HepG2 (cell line): ENCODE measurements around the gene ISLR2. TPM values are rescaled to one million over a fixed set of nuclear protein-coding genes. Genes with fewer than 3 reads are reported as not detected.

Source experiments
- ATAC-seq: fragments of 200-7000 bp; cut with Tn5 transposase; 3 replicates; pipeline ENCODE4 v1.9.1; 2020; ENCODE audit warnings: mild to moderate bottlenecking, moderate library complexity
- BruUV-seq: library from RNA; stranded (reverse); fragments of 400-500 nt; replicated peaks from 2 replicates; lab custom pipeline; 2021; lab: Mats Ljungman, UMichigan
- CTCF ChIA-PET: fragments of 300-600 bp; formaldehyde crosslinking; extraction: SDS; loops from one replicate; lab custom pipeline; 2021; ENCODE audit warnings: low total read pairs, inconsistent platforms, low intra/inter-chr PET ratio; lab: Yijun Ruan, JAX
- POLR2A ChIA-PET: fragments of 350-600 bp; sonication (Branson Sonifier 250); formaldehyde crosslinking; loops from one replicate; lab custom pipeline; 2020; ENCODE audit warnings: antibody characterized with exemption, inconsistent platforms; lab: Yijun Ruan, JAX
- DNase-seq: peaks from one replicate; pipeline ENCODE4 v3.0.0-alpha.2; 2015; ENCODE audit warnings: low spot score
- FAIRE-seq: peaks from 3 replicates; lab custom pipeline; 2011; peaks lifted over from hg19 to GRCh38; lab: Jason Lieb, UNC
- H2AFZ ChIP-seq: one replicate; pipeline ENCODE4 v1.6.1; 2011; ENCODE audit warnings: low read length, inconsistent platforms
- H3K27ac ChIP-seq: fragments of 300-600 bp; 3 replicates; pipeline ENCODE4 v1.8.0; 2011; ENCODE audit warnings: mixed run types, mild to moderate bottlenecking, mixed read lengths, low read length, inconsistent platforms; ENCODE audit not compliant: insufficient read depth; ENCODE audit errors: extremely low read length
- H3K27me3 ChIP-seq, 2 experiments: fragments of 200-600 bp in 1 of 2; 2 replicates in 1 of 2; 3 replicates in 1 of 2; pipeline versions ENCODE4 v1.6.0 to v1.8.0; 2011; ENCODE audit warnings: low read length in 2 of 2, mild to moderate bottlenecking in 2 of 2, moderate library complexity in 2 of 2, inconsistent platforms in 1 of 2; ENCODE audit not compliant: insufficient read depth in 2 of 2, control insufficient read depth in 1 of 2
- H3K36me3 ChIP-seq, 2 experiments: fragments of 200-600 bp in 1 of 2; replicated peaks in 1 of 2; 2 replicates in 1 of 2; 3 replicates in 1 of 2; pipeline versions ENCODE4 v1.5.1 to v1.8.0; 2011; ENCODE audit warnings: low read length in 2 of 2, inconsistent platforms in 1 of 2; ENCODE audit not compliant: insufficient read depth in 2 of 2, control insufficient read depth in 1 of 2
- H3K4me1 ChIP-seq: 2 replicates; pipeline ENCODE4 v1.5.1; 2012; ENCODE audit warnings: low read length, inconsistent platforms; ENCODE audit not compliant: insufficient read depth
- H3K4me2 ChIP-seq: 2 replicates; pipeline ENCODE4 v1.6.0; 2011; ENCODE audit warnings: low read depth, low read length, inconsistent platforms
- H3K4me3 ChIP-seq, 3 experiments: fragments of 200-600 bp in 1 of 3; sonication (generic), shearing (Covaris generic) in 1 of 3; replicated peaks in 1 of 3; 2 replicates each; pipeline ENCODE4 v1.5.1; 2011 to 2016; ENCODE audit warnings: low read length in 3 of 3, inconsistent platforms in 2 of 3, low read depth in 2 of 3, mild to moderate bottlenecking in 2 of 3, control low read depth in 1 of 3, mixed read lengths in 1 of 3; ENCODE audit not compliant: insufficient read depth in 1 of 3
- H3K79me2 ChIP-seq: one replicate; pipeline ENCODE4 v1.6.1; 2011; ENCODE audit warnings: low read length, inconsistent platforms; ENCODE audit not compliant: insufficient read depth
- H3K9ac ChIP-seq: 2 replicates; pipeline ENCODE4 v1.6.0; 2011; ENCODE audit warnings: mild to moderate bottlenecking, low read depth, low read length, inconsistent platforms; ENCODE audit not compliant: insufficient read depth
- H3K9me3 ChIP-seq: 2 replicates; pipeline ENCODE4 v1.5.1; 2012; ENCODE audit warnings: mild to moderate bottlenecking, low read length
- H4K20me1 ChIP-seq: 2 replicates; pipeline ENCODE4 v1.6.0; 2011; ENCODE audit warnings: inconsistent platforms, mild to moderate bottlenecking, low read length, moderate library complexity; ENCODE audit not compliant: insufficient read depth
- ETV6 ChIP-seq: sonication (generic); formaldehyde crosslinking; conservative IDR thresholded peaks from 2 replicates; pipeline ENCODE4 v1.4.0; 2020; ENCODE audit warnings: missing genetic modification reagents
- HIVEP1 ChIP-seq: sonication (generic); formaldehyde crosslinking; IDR thresholded peaks from 2 replicates; pipeline ENCODE4 v1.4.0; 2020; ENCODE audit warnings: mild to moderate bottlenecking, missing genetic modification reagents
- NFE2 ChIP-seq: sonication (generic); formaldehyde crosslinking; IDR thresholded peaks from 2 replicates; pipeline ENCODE4 v1.4.0; 2020; ENCODE audit warnings: missing genetic modification reagents
- SRF ChIP-seq: IDR thresholded peaks from 2 replicates; pipeline ENCODE4 v1.6.1; 2011; ENCODE audit warnings: mild to moderate bottlenecking, low read depth, low read length, moderate library complexity
- XRCC5 ChIP-seq: fragments of 200-400 bp; formaldehyde crosslinking; optimal IDR thresholded peaks from 2 replicates; pipeline ENCODE3; 2017; ENCODE audit warnings: mild to moderate bottlenecking, low read length
- ZBTB38 ChIP-seq: sonication (generic); formaldehyde crosslinking; IDR thresholded peaks from 2 replicates; pipeline ENCODE4 v1.5.1; 2020; ENCODE audit warnings: mild to moderate bottlenecking, missing genetic modification reagents
- ZNF317 ChIP-seq: sonication (generic); formaldehyde crosslinking; IDR thresholded peaks from 2 replicates; pipeline ENCODE4 v1.5.0; 2020; ENCODE audit warnings: mild to moderate bottlenecking, missing genetic modification reagents
- ZNF674 ChIP-seq: sonication (generic); formaldehyde crosslinking; IDR thresholded peaks from 2 replicates; pipeline ENCODE4 v1.5.0; 2020; ENCODE audit warnings: low read depth, mild to moderate bottlenecking, missing genetic modification reagents
- ZNF7 ChIP-seq: IDR thresholded peaks from 2 replicates; pipeline ENCODE4 v1.6.1; 2016; ENCODE audit warnings: missing biosample characterization, missing genetic modification reagents
- ZNF737 ChIP-seq: sonication (generic); formaldehyde crosslinking; IDR thresholded peaks from 2 replicates; pipeline ENCODE4 v1.5.0; 2020; ENCODE audit warnings: missing genetic modification reagents, mild to moderate bottlenecking, borderline replicate concordance
- ZNF749 ChIP-seq: sonication (generic); formaldehyde crosslinking; IDR thresholded peaks from 2 replicates; pipeline ENCODE4 v1.8.0; 2022; ENCODE audit warnings: mild to moderate bottlenecking, missing genetic modification reagents, moderate library complexity, borderline replicate concordance
- ZNF768 ChIP-seq: sonication (generic); formaldehyde crosslinking; IDR thresholded peaks from 2 replicates; pipeline ENCODE4 v1.4.0; 2020; ENCODE audit warnings: missing genetic modification reagents
- ZNF879 ChIP-seq: sonication (generic); formaldehyde crosslinking; IDR thresholded peaks from 2 replicates; pipeline ENCODE4 v1.8.1; 2023; ENCODE audit warnings: missing genetic modification reagents
- WGBS: methylation state at CpG from one replicate; pipeline ENCODE4 v1.1.6; 2017; ENCODE audit warnings: low lambda C conversion rate; 5-methylcytosine and 5-hydroxymethylcytosine counted together
- in situ Hi-C: cut with HindIII; loops from 2 replicates; pipeline ENCODE4 v1.10.0; 2017; ENCODE audit warnings: low pct_unique_long_range_greater_than_20kb; ENCODE audit not compliant: extremely low pct_ligation_motif_present
- intact Hi-C: fragments of 100-400 bp; cut with micrococcal nuclease; formaldehyde crosslinking; loops from one replicate; pipeline ENCODE4 v1.10.0; 2022; ENCODE audit not compliant: unreplicated experiment
- polyA plus RNA-seq, 8 experiments: library from polyadenylated mRNA; depleted of rRNA in 3 of 8; stranded (reverse) in 7 of 8; unstranded in 1 of 8; fragments of >200 nt; fragmentation: Illumina TruSeq in 4 of 8; extraction: Trizol in 4 of 8; gene quantifications; 2 replicates each; pipeline versions ENCODE4 v1.2.1 to v1.2.3, GENCODE V29; 2011 to 2016; ENCODE audit warnings: low read depth in 4 of 8, missing spikeins in 1 of 8, mixed read lengths in 1 of 8; ENCODE audit not compliant: insufficient read depth in 1 of 8
- total RNA-seq, 5 experiments: library from RNA; depleted of rRNA; stranded (reverse); fragments of >200 nt; fragmentation: Illumina TruSeq; extraction: Trizol; gene quantifications; 2 replicates each; pipeline ENCODE4 v1.2.3, GENCODE V29; 2016; ENCODE audit warnings: low read depth in 1 of 5

ISLR2 gene
- total and polyA plus RNA-seq, 2 of the 13 experiments (the other 11 are each of a cell fraction or from before 2014, with no cell fraction given), result not detected

DNA sequence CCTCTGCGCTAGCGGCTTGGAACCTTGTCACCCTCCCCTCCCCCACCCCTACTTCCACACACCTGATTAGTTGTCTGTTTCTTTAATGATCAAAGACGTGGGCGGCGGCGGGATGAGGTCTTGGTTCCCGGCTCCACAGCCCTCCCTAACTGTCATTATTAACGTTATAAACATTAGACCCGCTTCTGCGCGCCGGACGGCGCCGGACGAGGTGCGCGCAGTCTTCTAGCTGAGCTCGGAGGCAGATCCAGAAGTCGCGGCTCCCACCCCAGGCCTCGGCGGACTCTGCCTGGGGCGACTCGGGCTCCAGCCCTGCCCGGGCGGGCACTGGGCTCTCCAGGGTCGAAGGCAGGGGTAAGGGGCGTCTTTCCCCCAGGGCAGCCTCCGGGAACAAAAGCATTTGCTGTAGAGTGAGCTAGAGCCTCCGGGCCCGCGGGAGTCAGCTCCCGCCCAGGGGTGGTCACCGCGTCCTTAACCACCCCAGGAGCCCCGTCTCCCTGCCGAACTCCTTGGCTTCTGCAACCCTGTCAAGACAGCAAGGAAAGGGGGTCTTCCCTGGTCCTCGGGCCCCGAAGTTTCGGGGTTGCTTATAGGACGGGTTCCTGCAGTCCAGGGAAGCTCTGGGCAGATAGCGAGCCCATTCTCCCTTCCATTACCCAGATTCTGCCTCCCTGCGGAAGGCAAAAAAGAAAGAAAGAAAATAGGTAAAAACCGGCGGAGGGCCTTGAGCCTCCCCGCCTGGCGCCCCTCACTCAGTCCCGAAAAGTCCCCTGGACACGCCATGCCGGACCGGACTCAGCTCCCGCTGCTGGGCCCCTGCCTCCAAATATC lies 2.2 kb upstream of the ISLR2 start:
- BruUV-seq, result no TSS peak
- no peak for ATAC-seq
- POLR2A ChIA-PET, result no interaction called here
- DNase-seq, result no peak
- H3K4me1 ChIP-seq, result no peaks in the 10 kb centered on the region
- H3K4me2 ChIP-seq, result peak overlapping the region; percentile 18; the same call in 1 of the 2 replicates
- 13% methylated on average over 28 of the region's 53 CpGs for WGBS
- no peak overlapping the region for H2AFZ ChIP-seq
- no peak for TF ChIP-seq HIVEP1 (CRISPR knock-in tag)
- TF ChIP-seq ZNF749 (CRISPR knock-in tag), result no peak
- TF ChIP-seq ZNF879 (CRISPR knock-in tag), result no peak
- TF ChIP-seq ZNF674, result no peak
- no peak for TF ChIP-seq ETV6 (CRISPR knock-in tag)
- TF ChIP-seq ZNF7, result no peak
- TF ChIP-seq SRF, result no peak
- TF ChIP-seq ZBTB38, result no peak
- TF ChIP-seq ZNF737 (CRISPR knock-in tag), result no peak
- no peak for TF ChIP-seq ZNF768
- TF ChIP-seq NFE2 (CRISPR knock-in tag), result no peak
- no peak for TF ChIP-seq ZNF317 (CRISPR knock-in tag)
- TF ChIP-seq XRCC5, result no peak
- TF ChIP-seq, all 625 proteins: peak for 0
- intact Hi-C loops (loop anchor here (1.0 kb wide), 2 partner anchors 175 to 192 kb away; no protein-coding TSS in a partner anchor), in situ Hi-C loops (loop anchor here (5.0 kb wide), 1 partner anchor 179 kb away; no protein-coding TSS in a partner anchor)
- CTCF ChIA-PET, result interaction anchor here (1.1 to 3.1 kb wide), 4 partner anchors 174 to 195 kb away, joined by 4 to 19 read pairs (median 12); no protein-coding TSS in a partner anchor
- Histone ChIP-seq H3K36me3 (no peaks in the 10 kb centered on the region), H3K9ac (no peak overlapping the region), H3K27ac (no peak overlapping the region), H3K9me3 (no peaks in the 10 kb centered on the region), H3K79me2 (no peaks in the 10 kb centered on the region), H4K20me1 (0 out of 2 replicates have a peak, but pooled peaks cover 2% of the 10 kb centered on the region), H3K4me3 (no peak overlapping the region), H3K27me3 (peaks cover 10 to 54% of the 10 kb centered on the region in 2 experiments; a peak in 4 of 5 replicates)
- no peak for FAIRE-seq
